ENCODE results near the gene CPNE9.

- TF ChIP-seq CTCF (IDR thresholded peaks at IDR 0.05; ENCODE audit: low read length), result no peak
- TF ChIP-seq EZH2 (optimal IDR thresholded peaks at IDR 0.05; ENCODE audit: low read depth, low read length), result no peak
Measured at GRCh38 chr3:9687514-9687913, 16.1 kb upstream of the CPNE9 start.

All from MM.1S (cell line).